Heart right ventricle (tissue), 16 donors: ENCODE data around the gene COL6A2. TPM values are rescaled to one million over a fixed set of nuclear protein-coding genes. Genes with fewer than 3 reads are reported as not detected.
A peak's percentile ranks its signal among the peaks of the same experiment; 100 is the strongest.

Source experiments
- ATAC-seq, 8 donors: fragments of 200-7000 bp; cut with Tn5 transposase; one replicate each; pipeline ENCODE4 v1.9.1; 2020; ENCODE audit warnings: mild to moderate bottlenecking in 8 of 8, moderate library complexity in 8 of 8, moderate number of reproducible peaks in 1 of 8
- DNase-seq, 2 donors: peaks; one replicate each; pipeline ENCODE4 v3.0.0-alpha.2; 2020
- H3K27ac ChIP-seq, 10 donors: fragments of 200-600 bp; sonication (generic) in 2 of 10; one replicate each; pipeline versions ENCODE4 v1.5.0 to v1.8.0; 2020 to 2022; ENCODE audit warnings: mild to moderate bottlenecking in 3 of 10
- H3K27me3 ChIP-seq, 7 donors: fragments of 200-600 bp; one replicate each; pipeline ENCODE4 v1.8.0; 2021 to 2022; ENCODE audit warnings: mild to moderate bottlenecking in 2 of 7
- H3K36me3 ChIP-seq, 9 donors: fragments of 200-600 bp; sonication (generic) in 1 of 9; one replicate each; pipeline versions ENCODE4 v1.5.0 to v1.8.0; 2020 to 2022; ENCODE audit warnings: mild to moderate bottlenecking in 2 of 9
- H3K4me1 ChIP-seq, 9 donors: fragments of 200-600 bp; sonication (generic) in 1 of 9; one replicate each; pipeline versions ENCODE4 v1.5.0 to v1.8.0; 2020 to 2022; ENCODE audit warnings: mild to moderate bottlenecking in 4 of 9
- H3K4me3 ChIP-seq, 10 donors: fragments of 200-600 bp; sonication (generic) in 2 of 10; one replicate each; pipeline versions ENCODE4 v1.5.0 to v1.8.0; 2020 to 2022; ENCODE audit warnings: mild to moderate bottlenecking in 7 of 10, moderate library complexity in 2 of 10
- H3K9me3 ChIP-seq, 11 donors: fragments of 200-600 bp in 10 of 11; sonication (generic) in 2 of 11; one replicate each; pipeline versions ENCODE4 v1.5.0 to v1.8.0; 2013 to 2022; ENCODE audit warnings: mild to moderate bottlenecking in 2 of 11, control low read depth in 1 of 11, moderate library complexity in 1 of 11
- WGBS, 2 donors: extraction: QIAGEN DNeasy Blood & Tissue Kit; methylation state at CpG; one replicate each; pipeline ENCODE4 v1.1.7; 2013; ENCODE audit warnings: inconsistent platforms in 1 of 2; 5-methylcytosine and 5-hydroxymethylcytosine counted together
- intact Hi-C, 10 donors: fragments of 100-400 bp; cut with DNase I; formaldehyde crosslinking; loops; one replicate each; pipeline versions ENCODE4 v1.11.1 to v1.14.2; 2022
- polyA plus RNA-seq, 2 donors: library from polyadenylated mRNA; stranded (reverse); fragments of 200-250 nt; gene quantifications; one replicate each; pipeline ENCODE4 v1.2.3, GENCODE V29; 2013
- total RNA-seq, 10 donors: library from RNA; stranded (reverse); fragmentation: NEBNext Ultra II Directional in 3 of 10; extraction: Animal tissue kit (Norgen Biotek cat#: 25700) in 3 of 10; gene quantifications; one replicate each; pipeline versions ENCODE4 v1.2.1 to v1.2.4, GENCODE V29; 2021 to 2023
- TF ChIP-seq, protein P1 (sequence below), 9 donors: fragments of 200-600 bp; sonication (generic) in 2 of 9; IDR thresholded peaks; one replicate each; pipeline versions ENCODE4 v1.5.0 to v1.8.0; 2021 to 2022; ENCODE audit warnings: antibody characterized with exemption in 9 of 9, mild to moderate bottlenecking in 5 of 9, moderate library complexity in 1 of 9
- donor health status: Arrhythmogenic right ventricular cardiomyopathy.
- donor health status: ischemic (EF 13 %, LVEDD 7.1; RV severe dilation, severe dysfunction).
- donor health status: healthy with polysubstance abuse.
- donor health status: DM: no; HTN: yes; CAD: no.
- donor health status: DM: no; HTN: no; CAD: no.
- donor health status: ischemic (EF 25% LVEDD 6.9; RV normal size, moderate dysfunction).
- donor health status: ischemic (EF 25% LVEDD 5.7; RV mildly dilated, moderate dysfunction).
- donor health status: healthy.
- donor health status: DM: yes; HTN: yes; CAD: no.
- donor health status: Ischemic cardiomyopathy.
- donor health status: ischemic (EF 35%, LVEDD 5.7; RV mildly dilated, moderate dysfunction).
- donor health status: nonischemic (EF 11% LVEDD 7.7; RV severe dilation, severe dysfunction).
- donor health status: DM: yes; HTN: yes; CAD: no.
- donor health status: PGD.
- donor health status: ischemic (EF 29% LVEDD 5.4; RV normal size, mild dysfunction).
- donor health status: nonischemic (EF 23%, LVEDD 6.1; RV moderate dilation, normal function).

Gene COL6A2
- total and polyA plus RNA-seq, 12 donors = 76.6 to 370 (median 162) TPM

DNA sequence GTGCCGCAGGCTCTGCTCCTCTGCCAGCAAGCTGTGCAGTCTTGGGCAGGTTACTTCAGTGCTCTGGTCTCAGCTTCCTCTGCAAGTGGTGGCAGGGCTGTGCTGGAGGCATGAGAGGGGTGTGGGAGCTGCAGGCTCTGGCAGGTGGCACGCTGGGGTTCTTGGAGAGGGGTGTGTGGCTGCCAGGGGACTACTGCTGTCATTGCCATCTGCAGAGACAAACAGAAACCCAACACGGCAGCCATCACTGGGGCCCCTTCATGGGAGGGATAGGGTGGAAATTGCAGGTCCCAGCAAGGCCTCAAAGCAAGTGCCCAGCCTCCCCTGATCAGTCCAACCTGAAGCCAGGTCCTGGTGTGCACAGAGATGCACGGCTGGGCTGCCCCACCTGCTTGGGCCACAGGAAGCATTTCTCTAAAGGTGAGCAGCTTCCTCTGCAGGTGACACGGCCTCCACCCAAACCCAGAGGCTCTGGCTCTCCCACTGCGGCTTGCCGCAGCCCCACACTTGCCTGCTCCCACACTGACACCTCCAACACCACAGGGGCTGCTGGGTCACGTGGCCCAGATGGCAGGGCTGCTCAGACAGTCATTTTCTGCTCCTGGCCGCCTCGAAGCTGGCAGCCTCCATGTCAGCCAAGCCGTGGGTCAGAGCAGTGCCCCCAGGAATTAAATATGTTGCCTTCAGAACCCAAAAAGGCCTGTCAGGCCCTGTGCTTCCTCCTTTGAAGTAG, 4.1 kb upstream of the COL6A2 start:
- intact Hi-C loops = loop anchor here in 3 of 10 donors (5.0 to 10.0 kb wide), 3 partner anchors 49 to 119 kb away; no protein-coding TSS in a partner anchor
- Histone ChIP-seq H3K27ac (peak overlapping the region in 2 of 10 donors; percentile 44 to 88), H3K4me1 (peaks cover 4 to 35% (median 17%) of the 10 kb centered on the region in 9 donors), H3K27me3 (peaks cover 0 to 18% (median 0%) of the 10 kb centered on the region in 7 donors), H3K9me3 (peaks cover 0 to 4% (median 0%) of the 10 kb centered on the region in 11 donors), H3K36me3 (no peaks in the 10 kb centered on the region), H3K4me3 (no peak overlapping the region)
- DNase-seq = peak in 1 of 2 donors; percentile 10
- WGBS, 2 donors = 92 to 95% methylated on average over 11 of the region's 11 CpGs
- TF ChIP-seq, protein P1, sequence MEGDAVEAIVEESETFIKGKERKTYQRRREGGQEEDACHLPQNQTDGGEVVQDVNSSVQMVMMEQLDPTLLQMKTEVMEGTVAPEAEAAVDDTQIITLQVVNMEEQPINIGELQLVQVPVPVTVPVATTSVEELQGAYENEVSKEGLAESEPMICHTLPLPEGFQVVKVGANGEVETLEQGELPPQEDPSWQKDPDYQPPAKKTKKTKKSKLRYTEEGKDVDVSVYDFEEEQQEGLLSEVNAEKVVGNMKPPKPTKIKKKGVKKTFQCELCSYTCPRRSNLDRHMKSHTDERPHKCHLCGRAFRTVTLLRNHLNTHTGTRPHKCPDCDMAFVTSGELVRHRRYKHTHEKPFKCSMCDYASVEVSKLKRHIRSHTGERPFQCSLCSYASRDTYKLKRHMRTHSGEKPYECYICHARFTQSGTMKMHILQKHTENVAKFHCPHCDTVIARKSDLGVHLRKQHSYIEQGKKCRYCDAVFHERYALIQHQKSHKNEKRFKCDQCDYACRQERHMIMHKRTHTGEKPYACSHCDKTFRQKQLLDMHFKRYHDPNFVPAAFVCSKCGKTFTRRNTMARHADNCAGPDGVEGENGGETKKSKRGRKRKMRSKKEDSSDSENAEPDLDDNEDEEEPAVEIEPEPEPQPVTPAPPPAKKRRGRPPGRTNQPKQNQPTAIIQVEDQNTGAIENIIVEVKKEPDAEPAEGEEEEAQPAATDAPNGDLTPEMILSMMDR (IDR thresholded peaks at IDR 0.05) = no peak
- ATAC-seq = no peak

DNA sequence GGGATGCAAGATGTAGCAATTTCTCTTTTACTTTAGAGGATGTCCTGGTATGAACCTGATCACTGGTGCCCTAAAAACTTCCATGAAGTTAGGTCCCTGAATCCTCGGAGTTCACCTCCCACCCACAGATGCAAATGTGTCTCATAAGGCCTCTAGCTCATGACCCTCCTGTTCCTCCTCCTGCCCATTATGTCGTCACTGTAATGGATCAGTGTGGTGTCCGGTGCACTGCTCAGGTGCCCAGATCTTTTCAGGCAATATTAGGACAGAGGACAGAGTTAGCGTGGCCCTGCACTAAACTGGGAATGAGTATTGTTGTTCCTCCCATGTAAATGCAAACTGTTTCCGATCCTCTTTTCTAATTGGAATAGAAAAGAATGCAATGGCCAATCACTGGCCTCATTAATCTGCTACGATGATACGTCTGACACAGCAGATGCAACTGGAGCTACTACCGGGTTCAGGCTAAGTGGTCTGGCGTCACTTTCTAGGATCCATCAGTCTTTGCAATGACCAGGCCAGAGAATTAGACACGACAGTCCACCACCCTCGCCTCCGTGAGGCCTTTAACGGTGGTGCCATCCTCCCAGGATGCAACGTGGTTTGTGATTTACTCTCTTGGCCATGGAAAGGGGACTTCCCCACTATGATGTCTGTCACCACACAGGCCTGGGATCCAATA, 3.4 kb upstream of the COL6A2 start:
- WGBS, 2 donors = 85 to 87% methylated on average over 14 of the region's 14 CpGs
- intact Hi-C loops = loop anchor here in 4 of 10 donors (5.0 to 10.0 kb wide), 4 partner anchors 50 to 122 kb away; no protein-coding TSS in a partner anchor
- no peaks in the 10 kb centered on the region for H3K36me3 ChIP-seq
- H3K9me3 ChIP-seq = no peaks in the 10 kb centered on the region
- no peak overlapping the region for H3K4me3 ChIP-seq
- TF ChIP-seq, protein P1 (IDR thresholded peaks at IDR 0.05) = no peak
- H3K27ac ChIP-seq = peak overlapping the region in 3 of 10 donors; percentile 25 to 58 (median 44)
- peaks cover 0 to 25% (median 0%) of the 10 kb centered on the region in 7 donors for H3K27me3 ChIP-seq
- ATAC-seq (no peak), DNase-seq (no peak)
- H3K4me1 ChIP-seq = peaks cover 4 to 42% (median 17%) of the 10 kb centered on the region in 9 donors

GRCh38 chr21:46095083-46095719, 2.7 kb upstream of the COL6A2 start:
- Histone ChIP-seq H3K27ac (peak overlapping the region in 5 of 10 donors; percentile 4 to 58 (median 25)), H3K27me3 (peaks cover 0 to 32% (median 0%) of the 10 kb centered on the region in 7 donors), H3K36me3 (no peaks in the 10 kb centered on the region), H3K9me3 (no peaks in the 10 kb centered on the region), H3K4me3 (no peak overlapping the region), H3K4me1 (peaks cover 4 to 47% (median 17%) of the 10 kb centered on the region in 9 donors)
- intact Hi-C loops = loop anchor here in 3 of 10 donors (5.0 to 10.0 kb wide), 3 partner anchors 50 to 123 kb away; no protein-coding TSS in a partner anchor
- DNase-seq (no peak), ATAC-seq (no peak)
- TF ChIP-seq, protein P1 (IDR thresholded peaks at IDR 0.05) = peak in 2 of 9 donors; percentile 15 to 18
- WGBS, 2 donors = 68 to 75% methylated on average over 16 of the region's 16 CpGs
